ENCODE measurements around the gene LZTS2. TPM values are rescaled to one million over a fixed set of nuclear protein-coding genes. Genes with fewer than 3 reads are reported as not detected.
"Not testable (repeated sequence)": the region's sequence is repeated elsewhere in the genome, so short reads cannot be mapped to it uniquely, and the experiment has no call there.

Gene LZTS2
- total RNA-seq, 6 experiments from 2014 or later, result 5.6 to 17.5 (median 11.0) TPM

DNA sequence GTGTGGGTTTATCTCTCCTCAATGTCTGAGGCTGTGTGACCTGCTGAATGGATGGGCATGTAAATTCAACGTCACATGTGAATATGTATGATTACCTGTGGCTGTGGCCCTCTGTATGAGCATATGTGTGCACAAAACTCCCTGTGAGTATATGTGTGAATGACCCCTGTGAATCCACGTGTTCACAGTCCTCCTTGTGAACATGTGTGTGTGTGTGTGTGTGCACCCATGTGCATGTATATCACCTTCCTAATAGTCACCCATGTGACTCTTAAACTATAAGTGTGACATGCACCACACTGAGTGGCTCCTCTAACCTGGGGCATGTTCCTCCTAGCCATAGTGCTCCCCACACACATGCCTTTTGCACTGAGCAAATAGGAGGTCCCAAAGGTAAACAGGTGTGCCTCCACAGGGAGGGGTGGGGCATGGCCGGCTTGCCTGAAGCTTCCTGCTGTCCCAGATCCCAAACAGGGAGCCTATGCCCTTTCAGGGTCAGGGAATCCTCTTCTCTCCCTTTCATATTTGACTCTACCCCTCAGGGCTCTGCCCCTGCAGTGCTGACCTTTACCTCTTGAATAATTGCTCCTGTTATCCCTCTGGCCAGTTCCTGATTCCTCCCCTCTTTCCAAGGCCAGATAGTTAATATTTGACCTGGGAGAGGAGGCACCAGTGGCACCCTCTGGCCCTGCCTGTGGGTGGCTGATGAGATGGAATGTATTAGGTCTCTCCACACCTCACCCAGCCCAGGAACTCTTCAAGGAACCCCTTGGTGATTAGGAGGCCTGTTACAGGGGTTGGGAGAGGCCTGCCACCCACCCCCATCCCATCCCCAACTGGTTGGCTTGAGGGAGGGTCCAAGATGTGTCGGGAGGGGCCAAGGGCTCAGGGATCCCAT lies 28.4 kb upstream of the LZTS2 start:
- no peak for TF ChIP-seq POLR2A (IDR thresholded peaks at IDR 0.05)
- TF ChIP-seq, protein P1, sequence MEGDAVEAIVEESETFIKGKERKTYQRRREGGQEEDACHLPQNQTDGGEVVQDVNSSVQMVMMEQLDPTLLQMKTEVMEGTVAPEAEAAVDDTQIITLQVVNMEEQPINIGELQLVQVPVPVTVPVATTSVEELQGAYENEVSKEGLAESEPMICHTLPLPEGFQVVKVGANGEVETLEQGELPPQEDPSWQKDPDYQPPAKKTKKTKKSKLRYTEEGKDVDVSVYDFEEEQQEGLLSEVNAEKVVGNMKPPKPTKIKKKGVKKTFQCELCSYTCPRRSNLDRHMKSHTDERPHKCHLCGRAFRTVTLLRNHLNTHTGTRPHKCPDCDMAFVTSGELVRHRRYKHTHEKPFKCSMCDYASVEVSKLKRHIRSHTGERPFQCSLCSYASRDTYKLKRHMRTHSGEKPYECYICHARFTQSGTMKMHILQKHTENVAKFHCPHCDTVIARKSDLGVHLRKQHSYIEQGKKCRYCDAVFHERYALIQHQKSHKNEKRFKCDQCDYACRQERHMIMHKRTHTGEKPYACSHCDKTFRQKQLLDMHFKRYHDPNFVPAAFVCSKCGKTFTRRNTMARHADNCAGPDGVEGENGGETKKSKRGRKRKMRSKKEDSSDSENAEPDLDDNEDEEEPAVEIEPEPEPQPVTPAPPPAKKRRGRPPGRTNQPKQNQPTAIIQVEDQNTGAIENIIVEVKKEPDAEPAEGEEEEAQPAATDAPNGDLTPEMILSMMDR (IDR thresholded peaks at IDR 0.05), result peak in 3 of 4 donors; percentile 6 to 30 (median 17)
- Histone ChIP-seq H3K27me3 (no peaks in the 10 kb centered on the region), H3K4me1 (peaks cover 0 to 27% (median 11%) of the 10 kb centered on the region in 4 donors), H3K36me3 (peaks cover 0 to 24% (median 4%) of the 10 kb centered on the region in 4 donors), H3K27ac (peak overlapping the region in 2 of 3 donors; percentile 2 to 65), H3K4me3 (peak overlapping the region; percentile 60 to 97 (median 90)), H3K9me3 (no peaks in the 10 kb centered on the region)
- peak; percentile 65 to 91 (median 89) for DNase-seq
- 20% methylated on average over 2 of the region's 4 CpGs for WGBS (ENCODE audit: insufficient coverage, low coverage, low lambda C conversion rate, missing lambda C conversion rate)
- intact Hi-C loops (cut with DNase I), result no loop called here
- ATAC-seq, result peak; percentile 76 to 84 (median 80)

DNA sequence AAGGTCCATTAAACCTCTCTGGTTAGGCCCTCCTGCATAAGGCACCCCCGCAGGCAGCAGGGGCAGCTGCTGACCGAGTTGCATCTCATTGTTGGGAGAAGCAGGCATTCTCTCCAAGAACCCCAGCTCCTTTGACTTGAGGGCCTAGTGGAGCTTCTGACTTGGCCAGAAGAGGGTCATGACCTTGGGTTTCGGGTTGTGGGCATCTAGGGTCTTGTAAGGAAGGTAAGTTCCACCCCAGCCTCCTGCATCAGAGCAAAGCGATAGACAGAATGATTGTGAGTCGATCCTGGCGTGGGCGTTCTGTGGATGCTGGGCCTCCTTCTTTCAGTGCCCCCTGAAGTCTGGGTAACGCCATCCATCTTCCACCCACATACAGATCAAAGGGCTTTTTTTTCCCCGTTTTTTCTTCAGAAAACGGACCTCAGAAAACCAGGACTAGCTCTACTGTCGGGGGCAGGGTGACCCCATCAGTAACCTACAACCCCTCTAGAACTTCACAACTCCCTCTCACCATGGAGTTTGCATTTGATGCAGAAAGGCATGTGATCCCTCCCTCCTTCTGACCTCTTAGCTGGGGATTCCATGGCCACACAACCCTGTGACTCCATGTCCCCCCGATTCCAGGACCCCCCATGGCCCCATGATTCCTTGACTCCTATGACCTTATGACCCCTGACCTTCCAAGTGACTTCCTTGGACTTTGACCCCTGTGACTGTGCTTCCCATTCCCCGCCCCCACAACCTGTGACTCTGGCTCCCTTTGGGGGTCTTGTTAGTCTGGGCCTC lies 27.3 kb upstream of the LZTS2 start:
- no peak for TF ChIP-seq POLR2A (IDR thresholded peaks at IDR 0.05)
- TF ChIP-seq, protein P1 (IDR thresholded peaks at IDR 0.05), result no peak
- Histone ChIP-seq H3K4me1 (peaks cover 0 to 27% (median 11%) of the 10 kb centered on the region in 4 donors), H3K27me3 (no peaks in the 10 kb centered on the region), H3K36me3 (peaks cover 0 to 29% (median 3%) of the 10 kb centered on the region in 4 donors), H3K9me3 (no peaks in the 10 kb centered on the region), H3K4me3 (peak overlapping the region in 2 of 3 donors; percentile 21 to 97), H3K27ac (peak overlapping the region in 1 of 3 donors; percentile 65)
- DNase-seq (peak in 1 of 3 donors; percentile 42), ATAC-seq (no peak)
- intact Hi-C loops (cut with DNase I), result no loop called here
- WGBS (ENCODE audit: insufficient coverage, low coverage, low lambda C conversion rate, missing lambda C conversion rate), result 57% methylated on average over 9 of the region's 13 CpGs

DNA sequence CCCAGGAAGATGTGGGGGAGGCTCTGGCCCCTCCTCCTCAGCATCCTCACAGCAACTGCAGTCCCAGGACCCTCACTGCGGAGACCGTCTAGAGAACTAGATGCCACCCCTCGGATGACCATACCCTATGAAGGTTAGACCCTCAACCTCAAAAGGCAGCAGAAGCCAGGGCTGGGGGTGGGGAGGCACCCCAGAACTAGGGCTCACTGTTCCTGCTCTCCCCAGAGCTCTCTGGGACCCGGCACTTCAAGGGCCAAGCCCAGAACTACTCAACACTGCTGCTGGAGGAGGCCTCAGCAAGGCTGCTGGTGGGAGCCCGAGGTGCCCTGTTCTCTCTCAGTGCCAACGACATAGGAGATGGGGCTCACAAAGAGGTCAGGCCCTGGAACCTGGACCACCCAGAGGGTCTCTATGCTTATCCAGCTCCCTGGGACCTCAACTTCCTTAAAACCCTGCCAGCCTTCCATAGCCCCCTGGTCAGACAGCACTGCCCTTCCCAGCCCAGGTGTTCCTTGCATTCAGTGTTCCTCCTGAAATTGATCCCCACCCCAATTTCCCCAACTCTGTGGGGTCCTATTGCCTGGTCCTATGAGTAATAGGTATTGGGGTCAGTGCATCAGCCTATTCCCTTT lies 26.6 kb upstream of the LZTS2 start:
- no peak for TF ChIP-seq POLR2A (IDR thresholded peaks at IDR 0.05)
- TF ChIP-seq, protein P1 (IDR thresholded peaks at IDR 0.05), result no peak
- no peak overlapping the region for H3K4me3 ChIP-seq
- 94% methylated on average over 3 of the region's 6 CpGs for WGBS (ENCODE audit: insufficient coverage, low coverage, low lambda C conversion rate, missing lambda C conversion rate)
- peaks cover 0 to 36% (median 6%) of the 10 kb centered on the region in 4 donors for H3K36me3 ChIP-seq
- peaks cover 0 to 24% (median 11%) of the 10 kb centered on the region in 4 donors for H3K4me1 ChIP-seq
- intact Hi-C loops (cut with DNase I), result no loop called here
- H3K27me3 ChIP-seq, result no peaks in the 10 kb centered on the region
- peak in 1 of 3 donors; percentile 43 for DNase-seq
- no peak overlapping the region for H3K27ac ChIP-seq
- no peaks in the 10 kb centered on the region for H3K9me3 ChIP-seq
- ATAC-seq, result no peak

DNA sequence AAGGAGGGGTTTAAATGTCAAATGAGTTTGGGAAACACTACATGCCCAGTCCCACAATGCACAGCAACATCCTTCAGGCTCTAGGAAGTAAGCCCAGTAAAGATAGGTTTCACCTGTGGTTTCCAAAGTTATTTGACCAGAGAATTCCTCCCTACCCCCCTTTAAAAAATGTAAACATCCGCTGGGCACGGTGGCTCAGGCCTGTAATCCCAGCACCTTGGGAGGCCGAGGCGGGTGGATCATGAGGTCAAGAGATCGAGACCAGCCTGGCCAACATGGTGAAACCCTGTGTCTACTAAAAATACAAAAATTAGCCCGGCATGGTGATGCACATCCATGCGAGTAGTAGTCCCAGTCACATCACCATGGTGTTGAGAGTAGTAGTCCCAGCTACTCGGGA lies 24.2 kb upstream of the LZTS2 start:
- H3K27ac ChIP-seq; intact Hi-C loops (cut with DNase I); H3K9me3 ChIP-seq; H3K27me3 ChIP-seq; H3K4me3 ChIP-seq; ATAC-seq: not testable (repeated sequence)
- Histone ChIP-seq H3K4me1 (peaks cover 0 to 16% (median 9%) of the 10 kb centered on the region in 4 donors), H3K36me3 (peaks cover 0 to 60% (median 17%) of the 10 kb centered on the region in 4 donors)
- peak in 1 of 3 donors; percentile 9 for DNase-seq
- 69% methylated on average over 7 of the region's 8 CpGs for WGBS (ENCODE audit: insufficient coverage, low coverage, low lambda C conversion rate, missing lambda C conversion rate)

All from right lobe of liver (tissue), 6 donors.